Measurements from ENCODE around the gene TMEM92.

The TMEM92 gene

GRCh38 chr17:50274142-50274896, at the start of gene TMEM92:
Gene TMEM92, plus strand, starts transcription at chr17:50274466. Its CDS starts 36 bp downstream, at chr17:50274502.
- no peak for DNase-seq

- DNase-seq = no peak
Observed at GRCh38 chr17:50225701-50226240, 48.5 kb upstream of the TMEM92 start.

GRCh38 chr17:50234581-50234980, 39.7 kb upstream of the TMEM92 start:
- no peak for DNase-seq

- no peak for DNase-seq
Observed at GRCh38 chr17:50237901-50238300, 36.4 kb upstream of the TMEM92 start.

- DNase-seq = no peak
Observed at GRCh38 chr17:50238601-50239280, 35.5 kb upstream of the TMEM92 start.

- no peak for DNase-seq
Observed at GRCh38 chr17:50239937-50240336, 34.3 kb upstream of the TMEM92 start.

- DNase-seq = no peak
Observed at GRCh38 chr17:50240851-50241250, 33.4 kb upstream of the TMEM92 start.

- DNase-seq = no peak
Observed at GRCh38 chr17:50241431-50241830, 32.8 kb upstream of the TMEM92 start.

- no peak for DNase-seq
Observed at GRCh38 chr17:50244771-50245170, 29.5 kb upstream of the TMEM92 start.

GRCh38 chr17:50248255-50248654, 26.0 kb upstream of the TMEM92 start:
- no peak for DNase-seq

GRCh38 chr17:50252781-50253180, 21.5 kb upstream of the TMEM92 start:
- DNase-seq = no peak

- DNase-seq = no peak
Observed at GRCh38 chr17:50255766-50256635, 18.3 kb upstream of the TMEM92 start.

- DNase-seq = no peak
Observed at GRCh38 chr17:50256826-50257618, 17.2 kb upstream of the TMEM92 start.

GRCh38 chr17:50257676-50258224, 16.5 kb upstream of the TMEM92 start:
- DNase-seq = no peak

GRCh38 chr17:50258647-50259476, 15.4 kb upstream of the TMEM92 start:
- DNase-seq = no peak

GRCh38 chr17:50259477-50260324, 14.6 kb upstream of the TMEM92 start:
- DNase-seq = no peak

- DNase-seq = no peak
Observed at GRCh38 chr17:50260501-50260911, 13.8 kb upstream of the TMEM92 start.

- DNase-seq = no peak
Observed at GRCh38 chr17:50261051-50261915, 13.0 kb upstream of the TMEM92 start.
